T-helper 2 cell (primary cell): ENCODE data around the gene CAT.
"Not testable (repeated sequence)": the region's sequence is repeated elsewhere in the genome, so short reads cannot be mapped to it uniquely, and the experiment has no call there.

Experiments used
- DNase-seq, 5 experiments: peaks; one replicate each; pipeline versions ENCODE4 v3.0.0 to v3.0.0-alpha.2; 2012 to 2022
- total RNA-seq, 2 donors: gene quantifications; one replicate each; lab custom pipeline; 2026; lab: John Stamatoyannopoulos, UW

CAT gene
- total RNA-seq, result 39.9 to 46.1 reads per million in 2 donors

- peak; percentile 88 to 98 (median 95) for DNase-seq
Measured at GRCh38 chr11:34438529-34439507, at the start of gene CAT. Gene CAT (plus strand): TSS chr11:34438934. CDS start chr11:34439014, 80 bp downstream.

- DNase-seq, result no peak
Measured at GRCh38 chr11:34394771-34395300, 43.9 kb upstream of the CAT start.

- DNase-seq, result no peak
Measured at GRCh38 chr11:34395916-34396550, 42.7 kb upstream of the CAT start.

GRCh38 chr11:34397120-34397519 is 41.6 kb upstream of the CAT start:
- DNase-seq, result no peak

- no peak for DNase-seq
Measured at GRCh38 chr11:34397811-34398210, 40.9 kb upstream of the CAT start.

- DNase-seq, result no peak
Measured at GRCh38 chr11:34403431-34403830, 35.3 kb upstream of the CAT start.

GRCh38 chr11:34404280-34404679 is 34.5 kb upstream of the CAT start:
- peak in 1 of 5 experiments; percentile 3 for DNase-seq

GRCh38 chr11:34405079-34405858 is 33.5 kb upstream of the CAT start:
- DNase-seq, result peak in 1 of 5 experiments; percentile 32

GRCh38 chr11:34406413-34406812 is 32.3 kb upstream of the CAT start:
- no peak for DNase-seq

- DNase-seq, result no peak
Measured at GRCh38 chr11:34407121-34407813, 31.5 kb upstream of the CAT start.

GRCh38 chr11:34408580-34409172 is 30.1 kb upstream of the CAT start:
- DNase-seq, result no peak

GRCh38 chr11:34411111-34411510 is 27.6 kb upstream of the CAT start:
- DNase-seq, result no peak

GRCh38 chr11:34411791-34412190 is 26.9 kb upstream of the CAT start:
- DNase-seq, result no peak

- no peak for DNase-seq
Measured at GRCh38 chr11:34413263-34413662, 25.5 kb upstream of the CAT start.

GRCh38 chr11:34415538-34415937 is 23.2 kb upstream of the CAT start:
- no peak for DNase-seq

GRCh38 chr11:34416088-34416487 is 22.6 kb upstream of the CAT start:
- DNase-seq, result no peak

GRCh38 chr11:34416766-34417165 is 22.0 kb upstream of the CAT start:
- DNase-seq, result no peak

- no peak for DNase-seq
Measured at GRCh38 chr11:34417202-34417601, 21.5 kb upstream of the CAT start.

- no peak for DNase-seq
Measured at GRCh38 chr11:34419158-34419557, 19.6 kb upstream of the CAT start.

GRCh38 chr11:34423300-34423699 is 15.4 kb upstream of the CAT start:
- DNase-seq, result no peak

GRCh38 chr11:34424826-34425225 is 13.9 kb upstream of the CAT start:
- not testable (repeated sequence) for DNase-seq

- no peak for DNase-seq
Measured at GRCh38 chr11:34425360-34425759, 13.4 kb upstream of the CAT start.
